Karpas-422 (cell line): ENCODE measurements around the gene ANO6. TPM values are rescaled to one million over a fixed set of nuclear protein-coding genes. Genes with fewer than 3 reads are reported as not detected.

ENCODE experiments used
- DNase-seq: peaks from one replicate; pipeline ENCODE4 v3.0.0-alpha.2; 2015
- H2AFZ ChIP-seq: fragments of 200-600 bp; sonication (generic); 2 replicates; pipeline ENCODE4 v1.6.1; 2014; ENCODE audit warnings: antibody characterized with exemption, low read length, mixed read lengths
- H3K27ac ChIP-seq: fragments of 200-600 bp; sonication (generic); 2 replicates; pipeline ENCODE4 v1.5.1; 2014; ENCODE audit warnings: mild to moderate bottlenecking, low read length, moderate library complexity
- H3K27me3 ChIP-seq: fragments of 200-600 bp; sonication (generic); 2 replicates; pipeline ENCODE4 v1.6.1; 2014; ENCODE audit warnings: low read length, mixed read lengths
- H3K36me3 ChIP-seq: fragments of 200-600 bp; sonication (generic); 2 replicates; pipeline ENCODE4 v1.6.1; 2014; ENCODE audit warnings: low read length, mixed read lengths; ENCODE audit not compliant: insufficient read depth
- H3K4me1 ChIP-seq: fragments of 200-600 bp; sonication (generic); 2 replicates; pipeline ENCODE4 v1.6.1; 2014; ENCODE audit warnings: mild to moderate bottlenecking, low read length, mixed read lengths
- H3K4me2 ChIP-seq: fragments of 200-600 bp; sonication (generic); 2 replicates; pipeline ENCODE4 v1.6.1; 2014; ENCODE audit warnings: low read length, low read depth, mild to moderate bottlenecking; ENCODE audit not compliant: poor library complexity, severe bottlenecking
- H3K4me3 ChIP-seq: fragments of 200-600 bp; sonication (generic); 2 replicates; pipeline ENCODE4 v1.5.1; 2014; ENCODE audit warnings: mild to moderate bottlenecking, antibody characterized with exemption, low read length, mixed read lengths
- H3K79me2 ChIP-seq: fragments of 200-600 bp; sonication (generic); 2 replicates; pipeline ENCODE4 v1.6.1; 2014; ENCODE audit warnings: mild to moderate bottlenecking, low read length, mixed read lengths
- H3K9ac ChIP-seq: fragments of 200-600 bp; sonication (generic); 2 replicates; pipeline ENCODE4 v1.6.0; 2014; ENCODE audit warnings: low read length
- H3K9me2 ChIP-seq: fragments of 200-600 bp; sonication (generic), shearing (Covaris generic); replicated peaks from 2 replicates; pipeline ENCODE4 v1.6.0; 2014; ENCODE audit warnings: mild to moderate bottlenecking, low read length, moderate library complexity; ENCODE audit not compliant: insufficient read depth
- H3K9me3 ChIP-seq: fragments of 300-700, 200-600 bp; sonication (generic); 2 replicates; pipeline ENCODE4 v1.6.1; 2014; ENCODE audit warnings: low read length, mixed read lengths
- H4K20me1 ChIP-seq: fragments of 200-600 bp; sonication (generic); 2 replicates; pipeline ENCODE4 v1.6.1; 2014; ENCODE audit warnings: mild to moderate bottlenecking, antibody characterized with exemption, low read length, low read depth; ENCODE audit not compliant: insufficient read depth
- total RNA-seq: library from RNA; depleted of rRNA; stranded (reverse); fragments of >200 nt; shearing (Covaris generic); gene quantifications from 2 replicates; pipeline ENCODE4 v1.2.3, GENCODE V29; 2014; ENCODE audit warnings: low replicate concordance

Gene ANO6
- total RNA-seq, 1 experiment from 2014 or later: 1.1 TPM

GRCh38 chr12:45296046-45296586 lies 80.2 kb downstream of the ANO6 start:
- no peaks in the 10 kb centered on the region for H3K9me3 ChIP-seq

GRCh38 chr12:45298047-45298446 lies 82.2 kb downstream of the ANO6 start:
- DNase-seq: no peak
- H3K27ac ChIP-seq: no peak overlapping the region
- no peak overlapping the region for H2AFZ ChIP-seq
- no peaks in the 10 kb centered on the region for H3K9me2 ChIP-seq
- no peaks in the 10 kb centered on the region for H3K27me3 ChIP-seq
- no peaks in the 10 kb centered on the region for H3K36me3 ChIP-seq
- no peak overlapping the region for H3K4me2 ChIP-seq
- no peak overlapping the region for H3K9ac ChIP-seq
- no peak overlapping the region for H3K4me3 ChIP-seq
- H4K20me1 ChIP-seq: no peaks in the 10 kb centered on the region
- H3K9me3 ChIP-seq: no peaks in the 10 kb centered on the region
- no peaks in the 10 kb centered on the region for H3K4me1 ChIP-seq
- no peaks in the 10 kb centered on the region for H3K79me2 ChIP-seq

More at GRCh38 chr12:45296046-45296586, 80.2 kb downstream of the ANO6 start:
- no peaks in the 10 kb centered on the region for H3K4me1 ChIP-seq
- H3K27me3 ChIP-seq: no peaks in the 10 kb centered on the region
- H3K4me3 ChIP-seq: no peak overlapping the region
- no peaks in the 10 kb centered on the region for H3K9me2 ChIP-seq
- no peak overlapping the region for H3K4me2 ChIP-seq
- no peak overlapping the region for H2AFZ ChIP-seq
- H3K27ac ChIP-seq: no peak overlapping the region
- no peaks in the 10 kb centered on the region for H4K20me1 ChIP-seq
- DNase-seq: no peak
- no peak overlapping the region for H3K9ac ChIP-seq
- H3K79me2 ChIP-seq: no peaks in the 10 kb centered on the region
- H3K36me3 ChIP-seq: no peaks in the 10 kb centered on the region

DNA sequence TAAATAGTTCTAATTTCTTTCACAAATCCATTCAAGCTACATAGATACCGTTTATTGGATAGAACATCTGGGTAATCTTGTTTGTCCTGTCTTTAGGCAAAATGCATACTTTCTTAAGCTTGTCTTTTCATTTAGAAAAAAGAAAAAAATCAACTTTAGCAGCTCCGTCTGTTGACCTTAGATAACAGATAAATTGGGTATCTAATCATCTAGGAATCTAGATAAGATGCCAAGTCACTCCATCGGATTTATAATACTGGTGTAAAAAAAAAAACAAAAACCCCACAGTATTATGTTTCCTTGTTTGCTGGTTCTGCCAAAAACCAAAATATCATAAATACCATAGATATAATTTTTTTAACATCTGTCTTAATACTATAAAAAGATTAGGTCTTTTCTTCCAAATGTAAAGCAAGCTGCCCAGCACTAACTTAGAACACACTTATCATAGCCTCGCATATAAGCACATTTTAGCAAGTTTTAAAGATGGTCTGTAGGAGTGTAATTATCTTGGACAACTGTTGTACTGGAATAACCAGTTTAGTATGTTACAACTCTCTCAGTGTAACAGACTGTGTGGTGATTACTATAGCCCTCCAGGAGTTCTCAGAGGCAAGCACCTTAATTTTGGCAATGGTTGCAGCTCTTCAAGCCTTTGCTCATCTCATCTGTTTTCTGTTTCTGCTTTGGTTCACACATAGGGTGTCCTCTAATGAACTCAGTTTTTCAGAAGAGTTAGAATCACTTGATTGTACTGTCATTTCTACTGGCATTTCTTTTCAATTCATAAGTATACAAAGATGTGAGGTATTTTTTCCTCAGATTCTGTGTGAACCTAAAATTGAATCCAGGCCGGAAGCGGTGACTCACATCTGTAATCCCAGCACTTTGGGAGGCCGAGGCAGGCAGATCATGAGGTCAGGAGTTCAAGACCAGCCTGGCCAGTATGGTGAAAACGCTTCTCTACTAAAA lies 83.1 kb downstream of the ANO6 start:
- H3K27ac ChIP-seq: no peak overlapping the region
- H3K27me3 ChIP-seq: no peaks in the 10 kb centered on the region
- H3K9me3 ChIP-seq: no peaks in the 10 kb centered on the region
- DNase-seq: no peak
- no peak overlapping the region for H3K9ac ChIP-seq
- no peaks in the 10 kb centered on the region for H3K36me3 ChIP-seq
- H3K4me3 ChIP-seq: no peak overlapping the region
- H2AFZ ChIP-seq: no peak overlapping the region
- H4K20me1 ChIP-seq: no peaks in the 10 kb centered on the region
- H3K9me2 ChIP-seq: no peaks in the 10 kb centered on the region
- H3K79me2 ChIP-seq: no peaks in the 10 kb centered on the region
- no peak overlapping the region for H3K4me2 ChIP-seq
- H3K4me1 ChIP-seq: no peaks in the 10 kb centered on the region

DNA sequence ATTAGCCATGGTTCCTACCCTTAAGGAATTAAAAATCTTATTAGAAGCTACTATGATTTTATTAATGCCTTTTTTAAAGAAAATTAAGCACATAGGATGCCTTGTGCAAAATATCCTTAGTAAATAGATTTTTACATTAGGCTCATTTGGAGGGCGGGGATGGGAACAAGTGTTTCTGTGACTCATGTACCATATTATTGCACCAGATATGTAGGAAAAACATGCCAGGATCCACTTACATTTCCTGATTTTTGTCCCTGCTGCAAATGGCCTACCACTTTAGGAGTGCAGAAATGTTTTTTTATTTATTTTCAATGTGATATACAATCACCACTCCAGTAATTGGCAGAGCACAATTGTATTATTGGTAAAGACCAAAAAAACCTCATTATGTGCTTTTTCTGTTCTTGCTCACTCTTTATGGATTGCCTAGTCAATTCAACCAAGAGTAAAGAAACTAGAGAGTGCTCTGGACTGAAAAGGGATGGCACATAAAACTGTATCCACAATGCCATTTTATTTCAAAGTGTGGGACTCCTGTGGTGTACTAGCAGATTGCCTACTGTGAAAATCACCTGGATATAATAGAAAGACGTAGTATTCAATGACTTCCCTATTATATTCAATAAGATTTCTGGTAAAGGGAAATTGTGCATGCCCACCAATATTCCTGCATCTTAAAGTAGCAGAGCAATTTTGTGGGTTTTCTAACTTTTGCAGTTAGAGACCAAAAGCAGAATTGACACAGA lies 86.9 kb downstream of the ANO6 start:
- Histone ChIP-seq H2AFZ (no peak overlapping the region), H3K27me3 (no peaks in the 10 kb centered on the region), H3K4me1 (no peaks in the 10 kb centered on the region), H3K4me2 (no peak overlapping the region), H4K20me1 (no peaks in the 10 kb centered on the region), H3K9ac (no peak overlapping the region), H3K27ac (no peak overlapping the region), H3K36me3 (no peaks in the 10 kb centered on the region), H3K9me2 (no peaks in the 10 kb centered on the region), H3K79me2 (no peaks in the 10 kb centered on the region), H3K4me3 (no peak overlapping the region), H3K9me3 (no peaks in the 10 kb centered on the region)
- no peak for DNase-seq

DNA sequence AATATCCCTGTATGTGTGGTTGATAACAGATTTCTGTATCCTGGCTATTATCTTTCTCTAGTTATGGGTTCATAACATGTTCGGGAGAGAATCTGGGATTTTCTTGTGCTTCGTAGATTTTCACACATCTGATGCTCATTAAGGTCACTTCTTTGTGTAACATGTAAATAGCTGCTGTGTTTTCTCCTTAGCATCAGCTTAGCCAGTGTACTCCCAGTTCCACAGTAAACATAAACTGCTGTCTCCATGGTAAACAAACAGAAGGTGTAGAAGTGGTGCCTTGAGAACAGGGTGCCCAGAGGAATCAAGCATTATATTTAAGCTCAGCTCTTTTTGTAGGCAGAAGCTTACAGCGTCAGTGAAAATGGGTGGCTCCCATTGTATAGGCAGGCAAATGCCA lies 88.0 kb downstream of the ANO6 start:
- no peak for DNase-seq
- H3K79me2 ChIP-seq: no peaks in the 10 kb centered on the region
- H3K4me2 ChIP-seq: no peak overlapping the region
- no peaks in the 10 kb centered on the region for H3K9me2 ChIP-seq
- no peaks in the 10 kb centered on the region for H3K4me1 ChIP-seq
- no peaks in the 10 kb centered on the region for H3K27me3 ChIP-seq
- no peak overlapping the region for H3K9ac ChIP-seq
- H2AFZ ChIP-seq: no peak overlapping the region
- H3K36me3 ChIP-seq: no peaks in the 10 kb centered on the region
- H3K9me3 ChIP-seq: no peaks in the 10 kb centered on the region
- H3K4me3 ChIP-seq: no peak overlapping the region
- H3K27ac ChIP-seq: no peak overlapping the region
- no peaks in the 10 kb centered on the region for H4K20me1 ChIP-seq

GRCh38 chr12:45304514-45305178 lies 88.8 kb downstream of the ANO6 start:
- no peak for DNase-seq
- Histone ChIP-seq H3K79me2 (no peaks in the 10 kb centered on the region), H3K36me3 (no peaks in the 10 kb centered on the region)

DNA sequence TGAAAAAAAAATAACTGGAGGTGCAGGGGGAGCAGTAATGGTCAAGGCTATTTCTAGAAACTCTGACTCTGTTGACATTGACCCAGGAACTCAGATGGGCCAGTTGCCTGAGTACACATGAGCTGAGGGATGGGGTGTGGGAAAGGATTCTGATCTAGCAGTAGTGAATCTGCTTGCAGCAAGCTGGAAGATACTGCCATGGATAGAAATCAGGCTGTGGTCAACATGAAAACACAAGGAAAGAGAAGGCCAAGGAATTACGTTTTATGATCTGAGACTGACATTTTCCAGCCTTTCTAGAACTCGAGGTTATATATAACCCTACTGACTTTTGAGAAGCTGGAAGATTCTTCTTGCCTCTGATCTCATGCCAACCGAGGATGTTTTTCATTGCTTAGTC lies 90.0 kb downstream of the ANO6 start:
- H4K20me1 ChIP-seq: no peaks in the 10 kb centered on the region
- no peak overlapping the region for H3K27ac ChIP-seq
- H3K9ac ChIP-seq: no peak overlapping the region
- H3K27me3 ChIP-seq: no peaks in the 10 kb centered on the region
- H3K79me2 ChIP-seq: no peaks in the 10 kb centered on the region
- H3K4me2 ChIP-seq: no peak overlapping the region
- H3K9me2 ChIP-seq: no peaks in the 10 kb centered on the region
- H3K4me1 ChIP-seq: no peaks in the 10 kb centered on the region
- H3K9me3 ChIP-seq: no peaks in the 10 kb centered on the region
- no peaks in the 10 kb centered on the region for H3K36me3 ChIP-seq
- H2AFZ ChIP-seq: no peak overlapping the region
- DNase-seq: no peak
- H3K4me3 ChIP-seq: no peak overlapping the region

More at GRCh38 chr12:45304514-45305178, 88.8 kb downstream of the ANO6 start:
- no peaks in the 10 kb centered on the region for H3K9me3 ChIP-seq
- H3K27me3 ChIP-seq: no peaks in the 10 kb centered on the region
- H3K27ac ChIP-seq: no peak overlapping the region
- H4K20me1 ChIP-seq: no peaks in the 10 kb centered on the region
- H3K4me1 ChIP-seq: no peaks in the 10 kb centered on the region
- H3K9ac ChIP-seq: no peak overlapping the region
- no peak overlapping the region for H2AFZ ChIP-seq
- no peak overlapping the region for H3K4me2 ChIP-seq
- no peak overlapping the region for H3K4me3 ChIP-seq
- no peaks in the 10 kb centered on the region for H3K9me2 ChIP-seq
